CD4-positive, alpha-beta T cell treated with Interleukin-6 at 100 ng/mL for 8 hours (primary cell): ENCODE measurements around the gene OS9.

Experiments
- DNase-seq: peaks from one replicate; pipeline ENCODE4 v3.0.0-alpha.2; 2020; ENCODE audit warnings: mixed read lengths, low spot score

The OS9 gene

GRCh38 chr12:57765698-57766463, 71.9 kb downstream of the OS9 start:
- no peak for DNase-seq

DNA sequence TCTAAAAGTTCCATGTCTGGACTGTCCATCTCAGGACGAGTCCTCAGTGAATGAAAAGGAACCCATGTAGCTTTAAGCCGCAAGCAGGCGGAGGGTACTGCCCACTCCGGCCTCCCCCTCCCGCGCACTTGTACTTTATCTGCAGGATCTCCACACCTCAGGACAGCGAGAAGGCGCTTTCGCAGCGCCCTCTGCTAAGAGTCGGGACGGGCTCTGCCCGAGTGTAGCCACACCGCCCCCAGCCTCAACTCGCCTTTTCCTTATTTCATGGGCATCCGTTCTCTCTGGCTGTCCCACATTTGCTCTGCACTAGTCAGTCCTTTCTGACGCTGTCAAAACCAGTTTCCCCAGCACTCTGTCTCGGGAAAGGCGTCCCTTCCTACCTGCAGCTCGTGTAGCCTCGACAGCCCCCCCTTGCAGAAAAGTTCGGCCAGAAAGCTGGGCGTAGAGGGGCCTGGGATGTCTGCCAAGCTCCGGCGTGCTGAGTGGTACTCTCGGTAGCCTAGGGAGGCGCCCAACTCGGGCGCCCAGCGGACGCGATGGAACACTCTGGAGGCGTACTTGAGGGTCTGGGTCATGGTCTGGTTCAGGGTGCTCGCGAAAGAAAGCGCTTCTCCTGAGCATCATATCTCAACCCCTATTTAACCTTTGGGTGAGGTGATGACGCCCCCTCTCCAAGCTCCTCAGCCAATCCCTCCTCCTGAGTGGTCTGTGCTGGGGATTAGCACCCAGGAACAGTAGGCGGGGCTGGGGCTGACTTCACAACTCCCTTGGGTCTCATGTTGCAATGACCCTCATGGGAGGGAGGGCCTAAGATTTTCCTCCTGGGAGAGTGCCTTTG, 72.8 kb downstream of the OS9 start, which contains the start of gene CYP27B1:
CYP27B1 (minus strand) TSS at position 615 of the 841 bp plus-strand sequence; CDS start at position 578, 37 bp downstream.
- DNase-seq = no peak

- DNase-seq = no peak
Observed at GRCh38 chr12:57767305-57767698, 73.4 kb downstream of the OS9 start.

GRCh38 chr12:57767876-57768275, 73.9 kb downstream of the OS9 start:
- no peak for DNase-seq

GRCh38 chr12:57769594-57769993, 75.7 kb downstream of the OS9 start:
- no peak for DNase-seq

DNA sequence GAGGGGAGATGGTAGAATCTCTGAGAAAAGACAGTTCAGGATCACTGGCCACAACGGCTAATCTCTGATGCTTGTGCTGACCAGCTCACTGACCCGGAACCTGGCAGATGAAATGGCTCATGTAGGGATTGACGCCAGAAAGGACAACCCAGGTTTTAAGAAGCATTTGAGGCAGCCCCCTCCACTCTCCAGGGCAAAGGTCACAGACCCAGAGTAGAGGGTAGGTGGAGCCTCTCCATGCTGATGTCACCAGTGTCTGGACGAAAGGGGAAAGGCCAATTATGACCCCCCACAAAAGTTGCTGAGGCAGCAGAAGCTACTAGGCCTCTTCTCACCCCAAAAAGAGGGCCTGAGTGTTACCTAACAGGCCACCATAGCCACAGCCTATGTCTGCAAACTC, 76.8 kb downstream of the OS9 start:
- no peak for DNase-seq
